CD4-positive, alpha-beta T cell treated with Interleukin-15 for 1 hour (primary cell): ENCODE measurements around the gene CASTOR1.

Source experiments
- DNase-seq: peaks from one replicate; pipeline ENCODE4 v3.0.0-alpha.2; 2020

The CASTOR1 gene

GRCh38 chr22:30243661-30244060, 45.6 kb downstream of the CASTOR1 start:
- no peak for DNase-seq

GRCh38 chr22:30241576-30242371, 47.5 kb downstream of the CASTOR1 start:
- DNase-seq = no peak

GRCh38 chr22:30240541-30241417, 48.5 kb downstream of the CASTOR1 start:
- DNase-seq = no peak

- DNase-seq = no peak
These were observed 49.6 kb downstream of the CASTOR1 start for GRCh38 chr22:30239488-30240405.

- DNase-seq = no peak
These were observed 50.4 kb downstream of the CASTOR1 start for GRCh38 chr22:30238661-30239487.

GRCh38 chr22:30238136-30238535, 51.2 kb downstream of the CASTOR1 start:
- no peak for DNase-seq

GRCh38 chr22:30236875-30237274, 52.4 kb downstream of the CASTOR1 start:
- no peak for DNase-seq

GRCh38 chr22:30235687-30236170, 53.6 kb downstream of the CASTOR1 start:
- no peak for DNase-seq
